HepG2 (cell line): ENCODE results near the gene ZNF227. TPM values are rescaled to one million over a fixed set of nuclear protein-coding genes. Genes with fewer than 3 reads are reported as not detected.

ENCODE experiments used
- AFF4 ChIP-seq: sonication (generic); formaldehyde crosslinking; IDR thresholded peaks from 2 replicates; pipeline ENCODE4 v1.4.0; 2020; ENCODE audit warnings: missing genetic modification reagents
- ATRX ChIP-seq: sonication (generic); formaldehyde crosslinking; IDR thresholded peaks from 2 replicates; pipeline ENCODE4 v1.4.0; 2020; ENCODE audit warnings: missing genetic modification reagents, borderline replicate concordance
- CC2D1A ChIP-seq: sonication (generic); formaldehyde crosslinking; IDR thresholded peaks from 2 replicates; pipeline ENCODE4 v1.8.1; 2023; ENCODE audit warnings: mild to moderate bottlenecking, missing genetic modification reagents
- CSRNP1 ChIP-seq: sonication (generic); formaldehyde crosslinking; IDR thresholded peaks from 2 replicates; pipeline ENCODE4 v1.8.1; 2023; ENCODE audit warnings: mild to moderate bottlenecking, missing genetic modification reagents
- DRAP1 ChIP-seq: IDR thresholded peaks from 2 replicates; pipeline ENCODE4 v1.6.1; 2016; ENCODE audit warnings: missing genetic modification reagents, missing compliant biosample characterization
- FOXP4 ChIP-seq: sonication (generic); formaldehyde crosslinking; IDR thresholded peaks from 2 replicates; pipeline ENCODE4 v1.4.0; 2020; ENCODE audit warnings: missing genetic modification reagents
- HMGXB4 ChIP-seq, 2 experiments: sonication (generic) in 1 of 2; formaldehyde crosslinking in 1 of 2; IDR thresholded peaks; 2 replicates each; pipeline versions ENCODE4 v1.4.0 to v1.6.1; 2018 to 2020; ENCODE audit warnings: missing genetic modification reagents in 2 of 2, borderline replicate concordance in 1 of 2, low read depth in 1 of 2, mild to moderate bottlenecking in 1 of 2, missing biosample characterization in 1 of 2
- RFX3 ChIP-seq: IDR thresholded peaks from 2 replicates; pipeline ENCODE4 v1.6.1; 2016; ENCODE audit warnings: missing biosample characterization, missing genetic modification reagents
- ZMAT5 ChIP-seq: sonication (generic); formaldehyde crosslinking; IDR thresholded peaks from 2 replicates; pipeline ENCODE4 v1.5.0; 2020; ENCODE audit warnings: mild to moderate bottlenecking, low read depth, missing genetic modification reagents, borderline replicate concordance
- ZNF547 ChIP-seq: sonication (generic); formaldehyde crosslinking; IDR thresholded peaks from 2 replicates; pipeline ENCODE4 v1.5.1; 2020; ENCODE audit warnings: mild to moderate bottlenecking, missing genetic modification reagents
- ZNF609 ChIP-seq: sonication (generic); formaldehyde crosslinking; IDR thresholded peaks from 2 replicates; pipeline ENCODE4 v1.4.0; 2020; ENCODE audit warnings: mild to moderate bottlenecking, missing genetic modification reagents, borderline replicate concordance
- ZNF709 ChIP-seq: sonication (generic); formaldehyde crosslinking; IDR thresholded peaks from 2 replicates; pipeline ENCODE4 v1.5.0; 2020; ENCODE audit warnings: mild to moderate bottlenecking, missing genetic modification reagents
- ZSCAN22 ChIP-seq: sonication (generic); formaldehyde crosslinking; IDR thresholded peaks from 2 replicates; pipeline ENCODE4 v1.4.0; 2020; ENCODE audit warnings: mild to moderate bottlenecking, missing genetic modification reagents
- polyA plus RNA-seq, 8 experiments: library from polyadenylated mRNA; depleted of rRNA in 3 of 8; stranded (reverse) in 7 of 8; unstranded in 1 of 8; fragments of >200 nt; fragmentation: Illumina TruSeq in 4 of 8; extraction: Trizol in 4 of 8; gene quantifications; 2 replicates each; pipeline versions ENCODE4 v1.2.1 to v1.2.3, GENCODE V29; 2011 to 2016; ENCODE audit warnings: low read depth in 4 of 8, missing spikeins in 1 of 8, mixed read lengths in 1 of 8; ENCODE audit not compliant: insufficient read depth in 1 of 8
- total RNA-seq, 5 experiments: library from RNA; depleted of rRNA; stranded (reverse); fragments of >200 nt; fragmentation: Illumina TruSeq; extraction: Trizol; gene quantifications; 2 replicates each; pipeline ENCODE4 v1.2.3, GENCODE V29; 2016; ENCODE audit warnings: low read depth in 1 of 5

ZNF227 gene
- total and polyA plus RNA-seq, 2 of the 13 experiments (the other 11 are each of a cell fraction or from before 2014, with no cell fraction given), result 3.1 to 16.8 TPM

GRCh38 chr19:44254496-44254895 lies 42.2 kb downstream of the ZNF227 start (continued):
- TF ChIP-seq ZMAT5 (no peak), RFX3 (CRISPR knock-in tag) (no peak), ZNF609 (no peak), ZNF547 (CRISPR knock-in tag) (no peak), DRAP1 (no peak), AFF4 (CRISPR knock-in tag) (no peak), HMGXB4 (CRISPR knock-in tag; IDR thresholded peaks at IDR 0.05; ENCODE audit: borderline replicate concordance in 1 of 2, low read depth in 1 of 2) (no peak), CC2D1A (CRISPR knock-in tag) (no peak), ZNF709 (CRISPR knock-in tag) (no peak), ZSCAN22 (CRISPR knock-in tag) (no peak), CSRNP1 (CRISPR knock-in tag) (no peak), FOXP4 (CRISPR knock-in tag) (peak; percentile 27; the same call in 1 of the 2 replicates), ATRX (CRISPR knock-in tag) (no peak)
- TF ChIP-seq, all 625 proteins: peak for 69
